ENCODE results near the gene SPPL2C.

The SPPL2C gene

DNA sequence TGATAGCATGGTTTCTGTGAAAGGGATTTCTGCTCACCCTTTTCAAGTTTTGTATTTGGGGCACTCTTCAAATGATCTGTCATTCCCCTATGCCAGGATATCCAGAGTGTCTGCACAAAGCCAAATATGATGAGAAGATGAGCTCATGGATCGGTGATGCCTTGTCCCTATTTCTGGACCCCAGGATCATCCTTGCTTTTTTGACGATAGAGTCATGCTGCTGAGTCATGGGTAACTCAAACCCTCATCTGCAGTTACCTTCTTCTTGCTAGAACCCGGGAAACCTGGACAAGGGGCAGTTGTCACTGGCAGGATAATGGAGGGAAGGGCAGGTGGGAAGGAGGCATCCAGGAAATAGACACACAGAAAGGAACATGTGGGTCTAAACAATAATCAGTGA is 31.9 kb downstream of the SPPL2C start:
- H3K36me3 ChIP-seq (ENCODE audit: control insufficient read depth, insufficient read depth, low read length) = no peaks in the 10 kb centered on the region
- no peak overlapping the region for H3K27ac ChIP-seq (ENCODE audit: low read length)
- DNase-seq (ENCODE audit: low read depth, low spot score) = no peak
- H3K4me3 ChIP-seq (ENCODE audit: low read length) = no peak overlapping the region
- no peaks in the 10 kb centered on the region for H3K27me3 ChIP-seq (ENCODE audit: control insufficient read depth, insufficient read depth, low read length)
- WGBS (ENCODE audit: insufficient coverage, insufficient read length) = no CpG with 5 or more reads among the region's 3 CpGs
- H3K9me3 ChIP-seq (ENCODE audit: control insufficient read depth, insufficient read depth, low read length) = no peaks in the 10 kb centered on the region; the same call in 1 of the 2 replicates
- H3K4me1 ChIP-seq (ENCODE audit: control insufficient read depth, insufficient read depth, low read length) = no peaks in the 10 kb centered on the region

GRCh38 chr17:45877467-45877866 is 32.8 kb downstream of the SPPL2C start:
- DNase-seq (ENCODE audit: low read depth, low spot score) = no peak
- Histone ChIP-seq H3K4me1 (ENCODE audit: control insufficient read depth, insufficient read depth, low read length) (no peaks in the 10 kb centered on the region), H3K9me3 (ENCODE audit: control insufficient read depth, insufficient read depth, low read length) (no peaks in the 10 kb centered on the region; the same call in 1 of the 2 replicates), H3K27ac (ENCODE audit: low read length) (no peak overlapping the region), H3K27me3 (ENCODE audit: control insufficient read depth, insufficient read depth, low read length) (no peaks in the 10 kb centered on the region), H3K36me3 (ENCODE audit: control insufficient read depth, insufficient read depth, low read length) (no peaks in the 10 kb centered on the region), H3K4me3 (ENCODE audit: low read length) (no peak overlapping the region)
- WGBS (ENCODE audit: insufficient coverage, insufficient read length) = no CpG with 5 or more reads among the region's 1 CpG

GRCh38 chr17:45883063-45883462 is 38.4 kb downstream of the SPPL2C start:
- no peak overlapping the region for H3K4me3 ChIP-seq (ENCODE audit: low read length)
- H3K27ac ChIP-seq (ENCODE audit: low read length) = no peak overlapping the region
- H3K27me3 ChIP-seq (ENCODE audit: control insufficient read depth, insufficient read depth, low read length) = no peaks in the 10 kb centered on the region
- no peaks in the 10 kb centered on the region for H3K36me3 ChIP-seq (ENCODE audit: control insufficient read depth, insufficient read depth, low read length)
- no peaks in the 10 kb centered on the region for H3K4me1 ChIP-seq (ENCODE audit: control insufficient read depth, insufficient read depth, low read length)
- DNase-seq (ENCODE audit: low read depth, low spot score) = no peak
- no peaks in the 10 kb centered on the region for H3K9me3 ChIP-seq (ENCODE audit: control insufficient read depth, insufficient read depth, low read length)
- no CpG with 5 or more reads among the region's 2 CpGs for WGBS (ENCODE audit: insufficient coverage, insufficient read length)

DNA sequence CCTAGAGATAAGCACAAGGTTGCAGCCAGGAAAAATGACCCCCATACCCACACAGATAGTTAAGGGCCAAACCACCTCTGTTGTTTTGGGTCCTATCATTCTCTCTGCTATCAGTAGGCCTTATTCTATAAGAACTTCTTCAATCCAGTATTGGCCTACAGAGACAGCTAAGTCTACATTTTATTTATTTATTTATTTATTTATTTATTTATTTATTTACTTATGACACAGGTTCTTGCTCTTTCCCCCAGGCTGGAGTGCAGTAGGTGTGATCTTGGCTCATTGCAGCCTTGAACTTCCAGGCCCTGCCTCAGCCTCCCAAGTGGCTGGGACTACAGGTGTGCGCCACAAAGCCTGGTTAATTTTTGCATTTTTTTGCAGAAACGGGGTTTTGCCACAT is 42.2 kb downstream of the SPPL2C start:
- Histone ChIP-seq H3K4me3 (ENCODE audit: low read length) (no peak overlapping the region), H3K4me1 (ENCODE audit: control insufficient read depth, insufficient read depth, low read length) (no peaks in the 10 kb centered on the region), H3K27ac (ENCODE audit: low read length) (no peak overlapping the region), H3K9me3 (ENCODE audit: control insufficient read depth, insufficient read depth, low read length) (no peaks in the 10 kb centered on the region), H3K27me3 (ENCODE audit: control insufficient read depth, insufficient read depth, low read length) (no peaks in the 10 kb centered on the region), H3K36me3 (ENCODE audit: control insufficient read depth, insufficient read depth, low read length) (no peaks in the 10 kb centered on the region)
- no CpG with 5 or more reads among the region's 2 CpGs for WGBS (ENCODE audit: insufficient coverage, insufficient read length)
- DNase-seq (ENCODE audit: low read depth, low spot score) = no peak

DNA sequence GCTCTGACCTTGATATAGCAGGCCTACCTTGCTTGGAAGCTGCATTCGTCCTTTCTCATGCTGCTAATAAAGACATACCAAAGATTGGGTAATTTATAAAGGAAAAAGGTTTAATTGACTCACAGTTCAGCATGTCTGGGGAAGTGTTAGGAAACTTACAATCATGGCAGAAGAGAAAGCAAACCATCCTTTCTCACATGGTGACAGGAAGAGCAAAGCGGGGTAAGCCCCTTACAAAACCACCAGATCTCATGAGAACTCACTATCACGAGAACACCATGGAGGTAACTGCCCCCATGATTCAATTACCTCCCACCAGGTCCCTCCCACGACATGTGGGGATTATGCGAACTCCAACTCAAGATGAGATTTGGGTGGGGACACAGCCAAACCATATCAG is 43.7 kb downstream of the SPPL2C start:
- Histone ChIP-seq H3K9me3 (ENCODE audit: control insufficient read depth, insufficient read depth, low read length) (no peaks in the 10 kb centered on the region), H3K36me3 (ENCODE audit: control insufficient read depth, insufficient read depth, low read length) (no peaks in the 10 kb centered on the region), H3K27me3 (ENCODE audit: control insufficient read depth, insufficient read depth, low read length) (no peaks in the 10 kb centered on the region; the same call in 1 of the 2 replicates), H3K4me1 (ENCODE audit: control insufficient read depth, insufficient read depth, low read length) (no peaks in the 10 kb centered on the region), H3K27ac (ENCODE audit: low read length) (no peak overlapping the region), H3K4me3 (ENCODE audit: low read length) (no peak overlapping the region)
- WGBS (ENCODE audit: insufficient coverage, insufficient read length) = no CpG with 5 or more reads among the region's 5 CpGs
- no peak for DNase-seq (ENCODE audit: low read depth, low spot score)

DNA sequence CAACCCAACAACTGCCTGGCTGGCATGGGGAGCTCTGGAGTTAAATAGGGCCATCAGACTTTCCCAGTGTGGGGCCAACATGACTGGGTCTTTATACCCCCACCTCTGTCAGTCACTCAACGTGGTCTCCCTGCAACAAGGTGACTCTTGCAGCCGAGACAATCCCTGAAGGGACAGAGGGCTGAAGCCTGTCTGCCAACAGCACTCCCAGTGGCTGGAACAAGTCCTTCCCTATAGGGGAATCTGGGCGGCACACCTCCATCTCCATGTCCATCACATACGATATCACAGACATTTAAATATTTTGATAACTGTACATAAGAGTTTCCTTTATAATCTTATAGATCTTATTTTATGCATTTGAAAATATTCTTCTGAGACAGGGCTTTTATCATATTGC is 44.9 kb downstream of the SPPL2C start:
- WGBS (ENCODE audit: insufficient coverage, insufficient read length) = no CpG with 5 or more reads among the region's 4 CpGs
- H3K27ac ChIP-seq (ENCODE audit: low read length) = no peak overlapping the region
- H3K4me3 ChIP-seq (ENCODE audit: low read length) = no peak overlapping the region
- no peaks in the 10 kb centered on the region; the same call in 1 of the 2 replicates for H3K27me3 ChIP-seq (ENCODE audit: control insufficient read depth, insufficient read depth, low read length)
- H3K36me3 ChIP-seq (ENCODE audit: control insufficient read depth, insufficient read depth, low read length) = no peaks in the 10 kb centered on the region
- H3K9me3 ChIP-seq (ENCODE audit: control insufficient read depth, insufficient read depth, low read length) = no peaks in the 10 kb centered on the region
- no peak for DNase-seq (ENCODE audit: low read depth, low spot score)
- H3K4me1 ChIP-seq (ENCODE audit: control insufficient read depth, insufficient read depth, low read length) = no peaks in the 10 kb centered on the region

GRCh38 chr17:45893725-45894021 is 49.0 kb downstream of the SPPL2C start:
- H3K9me3 ChIP-seq (ENCODE audit: control insufficient read depth, insufficient read depth, low read length) = no peaks in the 10 kb centered on the region
- H3K27ac ChIP-seq (ENCODE audit: low read length) = no peak overlapping the region
- peak overlapping the region; percentile 27; the same call in 1 of the 2 replicates for H3K4me3 ChIP-seq (ENCODE audit: low read length)
- peaks cover 2% of the 10 kb centered on the region for H3K4me1 ChIP-seq (ENCODE audit: control insufficient read depth, insufficient read depth, low read length)
- H3K36me3 ChIP-seq (ENCODE audit: control insufficient read depth, insufficient read depth, low read length) = peaks cover 2% of the 10 kb centered on the region; the same call in 1 of the 2 replicates
- DNase-seq (ENCODE audit: low read depth, low spot score) = no peak
- H3K27me3 ChIP-seq (ENCODE audit: control insufficient read depth, insufficient read depth, low read length) = peaks cover 37% of the 10 kb centered on the region
- no CpG with 5 or more reads among the region's 7 CpGs for WGBS (ENCODE audit: insufficient coverage, insufficient read length)

GRCh38 chr17:45894022-45894784 is 49.5 kb downstream of the SPPL2C start, which contains the start of gene MAPT:
Gene MAPT (plus strand): TSS chr17:45894554. CDS start chr17:45962338, 67,784 bp downstream.
- Histone ChIP-seq H3K36me3 (ENCODE audit: control insufficient read depth, insufficient read depth, low read length) (peaks cover 2% of the 10 kb centered on the region; the same call in 1 of the 2 replicates), H3K9me3 (ENCODE audit: control insufficient read depth, insufficient read depth, low read length) (no peaks in the 10 kb centered on the region), H3K27ac (ENCODE audit: low read length) (no peak within 1 kb of the TSS), H3K4me3 (ENCODE audit: low read length) (peak within 1 kb of the TSS; percentile 49; the same call in 1 of the 2 replicates), H3K27me3 (ENCODE audit: control insufficient read depth, insufficient read depth, low read length) (peaks cover 41% of the 10 kb centered on the region), H3K4me1 (ENCODE audit: control insufficient read depth, insufficient read depth, low read length) (peaks cover 2% of the 10 kb centered on the region)
- no CpG with 5 or more reads among the region's 97 CpGs for WGBS (ENCODE audit: insufficient coverage, insufficient read length)
- DNase-seq (ENCODE audit: low read depth, low spot score) = peak; percentile 75

GRCh38 chr17:45895304-45895968 is 50.8 kb downstream of the SPPL2C start:
- Histone ChIP-seq H3K9me3 (ENCODE audit: control insufficient read depth, insufficient read depth, low read length) (no peaks in the 10 kb centered on the region), H3K27ac (ENCODE audit: low read length) (no peak overlapping the region), H3K27me3 (ENCODE audit: control insufficient read depth, insufficient read depth, low read length) (peaks cover 41% of the 10 kb centered on the region), H3K4me1 (ENCODE audit: control insufficient read depth, insufficient read depth, low read length) (peaks cover 2% of the 10 kb centered on the region), H3K4me3 (ENCODE audit: low read length) (peak overlapping the region; percentile 49; the same call in 1 of the 2 replicates), H3K36me3 (ENCODE audit: control insufficient read depth, insufficient read depth, low read length) (peaks cover 2% of the 10 kb centered on the region; the same call in 1 of the 2 replicates)
- no CpG with 5 or more reads among the region's 63 CpGs for WGBS (ENCODE audit: insufficient coverage, insufficient read length)
- no peak for DNase-seq (ENCODE audit: low read depth, low spot score)

DNA sequence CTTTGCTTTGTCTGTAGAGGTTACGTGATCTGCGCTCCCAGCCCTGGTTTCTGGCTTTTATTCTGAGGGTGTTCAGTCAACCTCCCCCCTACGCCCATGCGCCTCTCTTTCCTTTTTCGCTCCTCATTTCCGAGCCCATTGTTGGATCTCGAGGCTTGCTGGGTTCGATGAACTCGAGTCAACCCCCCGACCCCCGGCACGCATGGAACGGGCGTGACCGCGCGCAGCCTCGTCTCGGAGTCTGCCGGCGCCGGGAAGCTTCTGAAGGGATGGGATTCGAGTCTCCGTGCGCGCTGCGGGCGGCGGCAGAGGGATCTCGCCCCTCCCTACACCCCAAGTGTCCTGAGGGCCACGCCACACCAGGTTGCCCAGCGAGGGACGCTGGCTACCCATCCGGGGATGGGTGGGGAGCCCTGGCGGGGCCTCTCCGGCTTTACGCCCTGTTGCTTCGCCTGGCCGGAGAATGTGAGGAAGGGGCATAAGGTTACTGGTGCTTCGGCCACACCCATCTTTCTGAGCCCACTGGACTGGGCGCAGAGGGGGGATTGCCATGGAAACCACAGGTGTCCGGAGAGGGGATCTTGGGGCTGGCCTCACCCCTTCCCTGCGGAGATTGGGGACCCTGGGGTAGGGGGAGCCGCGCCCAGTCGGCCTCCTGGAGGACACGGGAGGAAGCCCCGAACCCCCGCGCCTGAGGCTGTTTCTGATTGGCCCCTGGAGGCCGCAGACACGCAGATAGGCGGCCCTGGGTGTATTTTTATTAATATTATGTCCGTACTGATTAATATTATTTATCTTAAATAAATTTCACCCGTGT is 51.5 kb downstream of the SPPL2C start:
- peaks cover 2% of the 10 kb centered on the region for H3K4me1 ChIP-seq (ENCODE audit: control insufficient read depth, insufficient read depth, low read length)
- no peak overlapping the region for H3K27ac ChIP-seq (ENCODE audit: low read length)
- H3K4me3 ChIP-seq (ENCODE audit: low read length) = no peak overlapping the region; the same call in 1 of the 2 replicates

More for the DNA sequence above, 51.5 kb downstream of the SPPL2C start:
- whole genome bisulfite sequencing (ENCODE audit: insufficient coverage, insufficient read length) = no CpG with 5 or more reads among the region's 55 CpGs
- Histone ChIP-seq H3K27me3 (ENCODE audit: control insufficient read depth, insufficient read depth, low read length) (peaks cover 41% of the 10 kb centered on the region), H3K9me3 (ENCODE audit: control insufficient read depth, insufficient read depth, low read length) (no peaks in the 10 kb centered on the region), H3K36me3 (ENCODE audit: control insufficient read depth, insufficient read depth, low read length) (peaks cover 2% of the 10 kb centered on the region; the same call in 1 of the 2 replicates)
- DNase-seq (ENCODE audit: low read depth, low spot score) = no peak
